Spleen (tissue), 11 donors: Measurements from ENCODE around the gene LRRC28. TPM values are rescaled to one million over a fixed set of nuclear protein-coding genes. Genes with fewer than 3 reads are reported as not detected.

ENCODE experiments used
- DNase-seq: peaks from one replicate; pipeline ENCODE4 v3.0.0-alpha.2; 2020
- H3K27ac ChIP-seq, 8 donors: fragments of 200-600 bp; sonication (generic) in 7 of 8; 1 replicate in 4 of 8; 2 replicates in 4 of 8; pipeline versions ENCODE4 v1.5.0 to v1.8.0; 2016 to 2021; ENCODE audit warnings: inconsistent platforms in 4 of 8, mild to moderate bottlenecking in 4 of 8, moderate library complexity in 1 of 8
- H3K27me3 ChIP-seq, 7 donors: fragments of 200-600 bp; sonication (generic) in 6 of 7; replicated peaks in 1 of 7; 1 replicate in 4 of 7; 2 replicates in 3 of 7; pipeline versions ENCODE4 v1.5.0 to v1.8.0; 2016 to 2021; ENCODE audit warnings: inconsistent platforms in 3 of 7, mild to moderate bottlenecking in 1 of 7
- H3K36me3 ChIP-seq, 6 donors: fragments of 200-600 bp; sonication (generic) in 5 of 6; 1 replicate in 4 of 6; 2 replicates in 2 of 6; pipeline versions ENCODE4 v1.5.0 to v1.8.0; 2016 to 2021; ENCODE audit warnings: inconsistent platforms in 2 of 6
- H3K4me1 ChIP-seq, 6 donors: fragments of 200-600 bp; sonication (generic) in 5 of 6; 1 replicate in 3 of 6; 2 replicates in 3 of 6; pipeline versions ENCODE4 v1.5.0 to v1.8.0; 2016 to 2021; ENCODE audit warnings: inconsistent platforms in 3 of 6
- H3K4me3 ChIP-seq, 8 donors: fragments of 200-600 bp; sonication (generic) in 7 of 8; 1 replicate in 4 of 8; 2 replicates in 4 of 8; pipeline versions ENCODE4 v1.5.0 to v1.8.0; 2016 to 2021; ENCODE audit warnings: inconsistent platforms in 4 of 8, mild to moderate bottlenecking in 4 of 8, moderate library complexity in 2 of 8
- H3K9me3 ChIP-seq, 8 donors: fragments of 200-600 bp; sonication (generic) in 7 of 8; 1 replicate in 4 of 8; 2 replicates in 4 of 8; pipeline versions ENCODE4 v1.5.0 to v1.8.0; 2016 to 2021; ENCODE audit warnings: inconsistent platforms in 4 of 8
- POLR2A ChIP-seq, 3 donors: fragments of 450-650 bp; IDR thresholded peaks; one replicate each; pipeline ENCODE4 v1.5.1; 2017; ENCODE audit warnings: antibody characterized with exemption in 3 of 3, mild to moderate bottlenecking in 1 of 3
- POLR2AphosphoS5 ChIP-seq, 3 donors: sonication (generic); formaldehyde crosslinking; IDR thresholded peaks; one replicate each; pipeline ENCODE4 v1.5.1; 2017; ENCODE audit warnings: antibody characterized with exemption in 3 of 3
- WGBS, 5 donors: extraction: QIAGEN DNeasy Blood & Tissue Kit in 3 of 5; methylation state at CpG; one replicate each; pipeline versions ENCODE4 v1.1.5 to v1.1.7; 2013 to 2018; 5-methylcytosine and 5-hydroxymethylcytosine counted together
- intact Hi-C: fragments of 100-400 bp; cut with DNase I; formaldehyde crosslinking; loops from one replicate; pipeline ENCODE4 v1.15.0; 2023; ENCODE audit warnings: low total_unique reads
- polyA plus RNA-seq, 3 donors: library from polyadenylated mRNA; stranded (reverse); fragments of 200-250 nt; gene quantifications; one replicate each; pipeline ENCODE4 v1.2.1, GENCODE V29; 2013
- total RNA-seq, 7 donors: library from RNA; depleted of rRNA in 3 of 7; stranded (reverse); fragments of >200 nt in 3 of 7; fragmentation: NEBNext Ultra II Directional in 4 of 7; extraction: Animal tissue kit (Norgen Biotek cat#: 25700) in 4 of 7; gene quantifications; one replicate each; pipeline versions ENCODE4 v1.1.0 to v1.2.1, GENCODE V29; 2016 to 2021
- TF ChIP-seq, protein P1 (sequence below), 11 experiments: fragments of 200-600 bp in 7 of 11; fragments of 450-650 bp in 4 of 11; sonication (generic) in 4 of 11; IDR thresholded peaks in 8 of 11; conservative IDR thresholded peaks in 3 of 11; 1 replicate in 7 of 11; 2 replicates in 4 of 11; pipeline versions ENCODE4 v1.4.0 to v1.8.0; 2016 to 2021; ENCODE audit warnings: antibody characterized with exemption in 11 of 11, inconsistent platforms in 4 of 11, mild to moderate bottlenecking in 1 of 11
- donor health status: healthy with polysubstance abuse.
- donor health status: DM: no; HTN: no; CAD: no; lungs with moderate emphysema.
- donor health status: DM: no; HTN: no; CAD: no.
- donor health status: Bipolar disorder and iron deficiency.
- donor health status: healthy.
- donor health status: DM: no; HTN: no; CAD: no.
- donor health status: DM: yes; HTN: yes; CAD: no.

LRRC28 gene
- total and polyA plus RNA-seq, 10 donors: 6.0 to 63.3 (median 24.2) TPM

DNA sequence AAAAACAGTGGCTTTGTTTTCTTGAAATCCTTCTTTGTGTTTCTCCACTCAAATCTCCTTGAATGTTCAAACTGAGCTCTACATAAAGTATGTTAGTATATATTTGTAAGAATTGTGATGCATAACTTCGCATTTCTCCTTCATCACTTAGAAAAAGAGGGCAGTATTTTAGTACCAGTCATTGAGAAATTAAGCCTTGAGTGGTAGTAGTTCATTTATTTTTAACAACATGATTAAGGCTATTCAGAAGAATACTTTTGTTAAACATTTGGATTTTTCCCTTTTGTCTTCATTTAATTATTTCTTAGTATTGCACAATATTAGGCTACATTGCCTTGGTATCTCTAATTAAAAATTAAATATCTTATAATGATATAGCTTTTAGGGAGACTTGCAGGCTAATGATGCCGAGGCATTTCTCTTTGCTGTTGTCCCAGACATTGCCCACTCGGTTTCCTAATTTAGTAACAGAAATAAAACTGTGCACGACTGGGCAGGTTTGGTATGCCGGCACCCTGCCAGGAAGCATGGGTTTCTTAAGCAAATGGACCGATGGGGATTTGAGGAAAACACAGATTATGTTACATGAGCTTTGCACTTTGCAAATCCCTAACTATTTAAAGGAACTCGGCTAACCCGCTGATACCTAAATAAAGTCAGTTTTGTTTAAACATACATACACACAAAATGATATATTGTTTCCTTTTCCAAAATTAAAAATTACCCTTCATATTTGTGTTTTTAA, 54.7 kb downstream of the LRRC28 start:
- no peak for DNase-seq
- intact Hi-C loops: no loop called here
- H3K27me3 ChIP-seq: no peaks in the 10 kb centered on the region
- H3K27ac ChIP-seq: no peak overlapping the region
- H3K36me3 ChIP-seq: no peaks in the 10 kb centered on the region
- no peaks in the 10 kb centered on the region for H3K4me1 ChIP-seq
- no peak overlapping the region for H3K4me3 ChIP-seq
- TF ChIP-seq, protein P1, sequence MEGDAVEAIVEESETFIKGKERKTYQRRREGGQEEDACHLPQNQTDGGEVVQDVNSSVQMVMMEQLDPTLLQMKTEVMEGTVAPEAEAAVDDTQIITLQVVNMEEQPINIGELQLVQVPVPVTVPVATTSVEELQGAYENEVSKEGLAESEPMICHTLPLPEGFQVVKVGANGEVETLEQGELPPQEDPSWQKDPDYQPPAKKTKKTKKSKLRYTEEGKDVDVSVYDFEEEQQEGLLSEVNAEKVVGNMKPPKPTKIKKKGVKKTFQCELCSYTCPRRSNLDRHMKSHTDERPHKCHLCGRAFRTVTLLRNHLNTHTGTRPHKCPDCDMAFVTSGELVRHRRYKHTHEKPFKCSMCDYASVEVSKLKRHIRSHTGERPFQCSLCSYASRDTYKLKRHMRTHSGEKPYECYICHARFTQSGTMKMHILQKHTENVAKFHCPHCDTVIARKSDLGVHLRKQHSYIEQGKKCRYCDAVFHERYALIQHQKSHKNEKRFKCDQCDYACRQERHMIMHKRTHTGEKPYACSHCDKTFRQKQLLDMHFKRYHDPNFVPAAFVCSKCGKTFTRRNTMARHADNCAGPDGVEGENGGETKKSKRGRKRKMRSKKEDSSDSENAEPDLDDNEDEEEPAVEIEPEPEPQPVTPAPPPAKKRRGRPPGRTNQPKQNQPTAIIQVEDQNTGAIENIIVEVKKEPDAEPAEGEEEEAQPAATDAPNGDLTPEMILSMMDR (IDR thresholded peaks at IDR 0.05 in 8 of 11, conservative IDR thresholded peaks at IDR 0.05 in 3 of 11): no peak
- TF ChIP-seq POLR2AphosphoS5 (IDR thresholded peaks at IDR 0.05) (no peak), POLR2A (IDR thresholded peaks at IDR 0.05) (no peak)
- peaks cover 0 to 2% (median 0%) of the 10 kb centered on the region in 8 donors for H3K9me3 ChIP-seq
- 66 to 81% (median 73%) methylated on average over 8 of the region's 8 CpGs for WGBS, 5 donors

DNA sequence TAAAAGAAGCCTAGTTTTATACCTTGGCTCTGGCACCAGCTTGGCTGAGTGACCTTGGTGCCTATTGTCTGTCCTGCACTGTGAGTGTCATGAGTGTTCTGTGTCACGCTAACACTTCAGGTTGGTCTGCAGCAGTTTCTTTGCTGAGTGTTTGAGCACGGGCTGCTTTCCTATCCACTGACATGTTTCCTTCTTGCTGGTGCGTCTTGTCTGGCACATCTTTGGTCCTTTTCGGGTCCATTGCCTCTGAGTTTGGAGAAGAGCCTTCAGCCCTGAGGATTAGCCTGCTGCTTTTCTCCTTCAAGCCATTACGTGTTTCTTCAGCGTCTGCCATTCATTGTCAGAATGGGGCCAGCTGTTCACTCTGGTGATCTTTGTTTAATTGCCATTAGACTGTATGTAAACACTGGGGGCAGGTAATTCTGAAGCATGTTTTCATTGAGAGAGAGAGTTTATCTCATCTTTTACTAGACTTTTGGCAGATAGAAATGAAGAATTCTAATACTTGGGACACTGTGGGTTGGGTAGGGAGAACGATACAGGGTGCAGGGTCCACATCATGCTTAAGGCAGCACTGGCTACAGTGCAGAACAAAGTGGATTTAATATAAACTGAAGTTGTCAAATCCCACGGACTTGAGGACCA, 55.5 kb downstream of the LRRC28 start:
- 80 to 87% (median 84%) methylated on average over 8 of the region's 8 CpGs for WGBS, 5 donors
- TF ChIP-seq, protein P1 (IDR thresholded peaks at IDR 0.05 in 8 of 11, conservative IDR thresholded peaks at IDR 0.05 in 3 of 11): no peak
- TF ChIP-seq POLR2AphosphoS5 (IDR thresholded peaks at IDR 0.05) (no peak), POLR2A (IDR thresholded peaks at IDR 0.05) (no peak)
- H3K4me3 ChIP-seq: no peak overlapping the region
- intact Hi-C loops: no loop called here
- no peaks in the 10 kb centered on the region for H3K36me3 ChIP-seq
- H3K27me3 ChIP-seq: no peaks in the 10 kb centered on the region
- H3K9me3 ChIP-seq: peaks cover 0 to 6% (median 0%) of the 10 kb centered on the region in 8 donors
- DNase-seq: no peak
- H3K27ac ChIP-seq: no peak overlapping the region
- H3K4me1 ChIP-seq: no peaks in the 10 kb centered on the region

DNA sequence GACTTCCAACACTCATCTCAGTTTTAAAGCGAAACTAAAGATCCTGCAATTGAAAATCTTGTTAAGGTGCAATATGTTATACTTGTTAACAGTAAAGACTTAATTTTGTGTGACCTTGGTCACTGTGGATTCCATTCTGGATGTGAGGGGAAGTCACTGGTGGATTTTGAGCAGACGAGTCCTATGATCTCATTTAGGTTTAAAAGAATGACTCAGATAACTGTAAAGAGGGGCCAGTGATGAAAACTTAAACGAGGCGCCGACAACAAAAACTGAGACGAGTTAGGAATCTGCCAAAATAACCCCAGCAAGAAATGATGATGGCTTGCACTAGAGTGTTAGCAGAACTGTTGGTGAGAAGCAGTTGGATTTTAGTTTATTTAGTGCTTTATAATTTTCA, 56.5 kb downstream of the LRRC28 start:
- TF ChIP-seq POLR2AphosphoS5 (IDR thresholded peaks at IDR 0.05): no peak
- TF ChIP-seq, protein P1 (IDR thresholded peaks at IDR 0.05 in 8 of 11, conservative IDR thresholded peaks at IDR 0.05 in 3 of 11): no peak
- TF ChIP-seq POLR2A (IDR thresholded peaks at IDR 0.05): no peak
- Histone ChIP-seq H3K27ac (no peak overlapping the region), H3K4me1 (no peaks in the 10 kb centered on the region), H3K9me3 (peaks cover 0 to 15% (median 9%) of the 10 kb centered on the region in 8 donors), H3K4me3 (no peak overlapping the region), H3K36me3 (peaks cover 0 to 7% (median 0%) of the 10 kb centered on the region in 6 donors), H3K27me3 (no peaks in the 10 kb centered on the region)
- 67 to 86% (median 71%) methylated on average over 6 of the region's 6 CpGs for WGBS, 5 donors
- no peak for DNase-seq
- intact Hi-C loops: no loop called here

DNA sequence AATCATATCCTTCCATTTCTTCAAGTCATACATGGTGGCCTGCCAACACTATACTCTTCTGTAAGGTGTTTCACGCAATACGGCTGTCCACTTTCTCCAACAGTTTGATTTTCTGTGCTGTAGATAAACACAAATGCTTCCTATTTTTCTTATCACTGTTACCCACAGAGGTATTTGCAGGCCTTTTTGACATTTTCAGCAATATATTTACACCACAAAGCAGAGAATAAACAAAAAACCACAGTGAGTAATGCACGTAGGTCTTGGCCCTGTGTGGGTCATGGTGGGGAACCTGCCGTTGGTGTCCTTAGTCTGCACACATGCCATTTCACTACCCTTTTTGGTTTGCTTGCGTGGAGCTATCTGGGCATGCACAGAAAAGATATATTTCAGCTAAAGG, 59.5 kb downstream of the LRRC28 start:
- H3K27ac ChIP-seq: no peak overlapping the region
- no peak for TF ChIP-seq POLR2A (IDR thresholded peaks at IDR 0.05)
- no peak for TF ChIP-seq POLR2AphosphoS5 (IDR thresholded peaks at IDR 0.05)
- TF ChIP-seq, protein P1 (IDR thresholded peaks at IDR 0.05 in 8 of 11, conservative IDR thresholded peaks at IDR 0.05 in 3 of 11): no peak
- intact Hi-C loops: no loop called here
- no peak for DNase-seq
- peaks cover 0 to 14% (median 0%) of the 10 kb centered on the region in 6 donors for H3K36me3 ChIP-seq
- no peak overlapping the region for H3K4me3 ChIP-seq
- no peaks in the 10 kb centered on the region for H3K4me1 ChIP-seq
- H3K27me3 ChIP-seq: no peaks in the 10 kb centered on the region
- WGBS, 5 donors: 81 to 90% (median 89%) methylated on average over 5 of the region's 5 CpGs
- peaks cover 0 to 29% (median 21%) of the 10 kb centered on the region in 8 donors for H3K9me3 ChIP-seq
